ENCODE data around the gene DGKG.

DNA sequence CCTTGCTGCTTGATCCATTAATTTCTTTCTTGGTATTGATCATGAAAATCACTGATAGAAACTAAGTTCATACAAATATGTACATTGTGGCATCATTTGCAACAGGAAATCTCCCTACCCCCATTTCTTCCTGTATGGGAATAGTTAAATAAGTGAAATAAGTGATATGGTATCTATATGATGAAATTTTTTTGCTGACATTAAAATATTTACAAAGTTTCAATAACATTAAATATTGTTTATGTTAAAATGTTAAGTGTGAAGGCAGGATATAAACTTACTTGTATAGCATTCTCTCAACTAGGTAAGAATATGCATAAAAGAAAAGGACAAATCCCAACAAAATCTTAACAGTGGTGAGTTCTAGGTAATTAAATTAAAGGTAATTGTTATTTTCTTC is 193.1 kb downstream of the DGKG start:
- TF ChIP-seq ZNF274 (IDR thresholded peaks at IDR 0.05; ENCODE audit: low read depth, low read length) (no peak), YY1 (IDR thresholded peaks at IDR 0.05; ENCODE audit: insufficient read depth, insufficient read length) (no peak)

Data from NT2/D1 (cell line).